Mammary epithelial cell (primary cell): Measurements from ENCODE around the gene GSKIP.

ENCODE experiments used
- CTCF ChIP-seq, 2 donors: IDR thresholded peaks in 1 of 2; conservative IDR thresholded peaks in 1 of 2; 2 replicates each; pipeline ENCODE4 v1.5.1; 2011 to 2012; ENCODE audit warnings: inconsistent platforms in 2 of 2, low read length in 2 of 2, mild to moderate bottlenecking in 2 of 2, control low read depth in 1 of 2, low read depth in 1 of 2; ENCODE audit not compliant: insufficient read depth in 1 of 2; ENCODE audit errors: extremely low read depth in 1 of 2
- EZH2 ChIP-seq: IDR thresholded peaks from 2 replicates; pipeline ENCODE4 v1.6.1; 2012; ENCODE audit warnings: low read length, inconsistent platforms, borderline replicate concordance

- no peak for TF ChIP-seq CTCF (conservative IDR thresholded peaks at IDR 0.05 in 1 of 2, IDR thresholded peaks at IDR 0.05 in 1 of 2; ENCODE audit: extremely low read depth in 1 of 2, insufficient read depth in 1 of 2, low read depth in 1 of 2, low read length in 2 of 2)
- TF ChIP-seq EZH2, result no peak
Observed at GRCh38 chr14:96368534-96368933, 5.2 kb downstream of the GSKIP start.
